Suppressor macrophage (primary cell): ENCODE data around the gene BBS9.
"Not testable (repeated sequence)": the region's sequence is repeated elsewhere in the genome, so short reads cannot be mapped to it uniquely, and the experiment has no call there.

Experiments used
- DNase-seq, 4 experiments: peaks; one replicate each; pipeline ENCODE4 v3.0.0-alpha.2; 2020 to 2022

The BBS9 gene

DNA sequence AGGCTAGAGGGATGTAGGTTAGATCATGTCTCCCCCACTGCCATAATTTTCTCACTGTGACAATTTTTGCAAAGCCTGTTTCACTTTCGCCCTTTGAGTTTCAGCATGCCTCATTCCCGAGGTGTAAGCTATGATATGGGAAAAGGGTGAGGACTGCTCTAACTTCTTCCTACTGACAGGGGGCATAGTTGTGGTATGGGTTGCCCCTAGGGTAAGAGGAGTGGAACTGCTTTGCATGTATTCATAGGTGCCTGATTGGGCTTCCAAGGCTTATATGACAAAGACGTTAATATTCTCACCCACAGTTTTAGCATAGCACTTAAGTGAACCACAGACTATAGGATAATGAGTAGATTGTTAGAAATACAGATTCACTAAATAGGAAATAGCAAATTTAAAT, 148.7 kb downstream of the BBS9 start:
- DNase-seq: no peak

DNA sequence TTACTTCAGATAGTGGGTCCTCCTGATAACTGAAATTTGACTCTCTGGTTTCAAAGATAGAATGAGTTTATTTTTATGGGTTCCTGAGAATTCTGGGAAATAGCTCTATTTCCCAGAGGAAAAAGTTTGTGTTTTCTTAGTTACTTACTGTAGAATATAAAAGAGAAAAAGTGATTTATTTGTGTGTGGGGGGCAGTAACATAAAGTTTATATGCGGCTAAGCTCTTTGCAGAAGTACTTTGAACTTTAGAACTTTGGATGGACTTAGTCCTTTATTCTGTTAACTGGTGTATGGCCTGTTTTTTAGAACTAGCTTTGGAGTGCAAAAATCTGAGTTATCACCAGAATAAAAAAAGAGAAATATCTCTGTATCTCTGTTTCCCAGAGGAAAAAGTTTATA, 157.1 kb downstream of the BBS9 start:
- DNase-seq: no peak

DNA sequence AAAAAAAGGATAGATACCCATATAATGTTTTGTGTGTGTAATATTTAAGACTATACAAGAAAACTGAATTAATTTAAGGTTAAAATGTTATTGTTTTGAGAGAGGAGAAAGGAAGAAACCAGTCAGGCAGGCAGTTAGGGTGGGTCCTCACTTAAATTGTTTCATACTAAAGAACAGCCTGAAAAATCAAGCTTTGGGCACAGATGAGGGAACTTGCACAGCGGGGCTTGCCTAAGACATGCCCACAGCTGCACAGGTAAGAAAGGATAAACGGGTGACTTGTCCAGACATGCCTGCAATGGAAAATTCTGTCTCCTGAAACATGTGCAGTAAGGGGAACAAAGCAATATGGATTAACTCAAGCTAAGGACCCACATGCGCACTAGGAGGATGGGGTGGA, 158.4 kb downstream of the BBS9 start:
- no peak for DNase-seq

DNA sequence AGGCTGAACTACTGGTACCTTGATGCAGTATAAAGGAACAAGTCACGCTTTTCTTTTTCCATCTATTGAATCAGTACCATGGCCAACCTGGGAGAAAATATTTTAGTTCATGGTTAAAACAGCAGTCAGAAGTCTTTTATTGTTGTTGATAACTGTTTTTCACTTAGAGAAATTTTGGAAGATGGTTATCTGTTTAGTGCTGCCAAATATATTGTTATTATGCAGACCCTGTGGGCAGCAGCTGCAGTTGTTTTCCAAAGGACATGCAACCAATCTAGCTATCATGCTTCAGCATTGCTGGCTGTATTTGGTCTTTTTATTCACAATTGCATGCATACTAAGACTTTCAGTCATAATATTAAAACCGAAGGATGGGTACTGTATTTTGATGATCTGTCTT, 169.5 kb downstream of the BBS9 start:
- DNase-seq: no peak

DNA sequence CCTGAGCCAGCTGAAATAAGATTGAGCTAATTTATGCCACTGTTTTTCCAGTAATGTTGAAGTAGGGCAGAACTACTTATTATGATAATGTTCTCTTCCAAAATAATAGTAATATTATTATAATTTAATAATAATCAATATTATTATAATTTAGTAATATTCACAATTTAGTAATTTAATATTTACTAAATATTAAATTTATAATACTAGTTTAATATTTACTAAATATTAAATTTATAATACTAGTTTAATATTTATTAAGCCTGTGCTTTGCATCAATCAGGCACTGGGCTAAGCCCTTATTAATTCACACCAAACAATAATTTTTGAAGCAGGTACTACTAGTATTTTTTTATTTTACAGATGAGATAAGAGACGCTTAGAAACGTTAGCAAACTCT, 170.1 kb downstream of the BBS9 start:
- no peak for DNase-seq

DNA sequence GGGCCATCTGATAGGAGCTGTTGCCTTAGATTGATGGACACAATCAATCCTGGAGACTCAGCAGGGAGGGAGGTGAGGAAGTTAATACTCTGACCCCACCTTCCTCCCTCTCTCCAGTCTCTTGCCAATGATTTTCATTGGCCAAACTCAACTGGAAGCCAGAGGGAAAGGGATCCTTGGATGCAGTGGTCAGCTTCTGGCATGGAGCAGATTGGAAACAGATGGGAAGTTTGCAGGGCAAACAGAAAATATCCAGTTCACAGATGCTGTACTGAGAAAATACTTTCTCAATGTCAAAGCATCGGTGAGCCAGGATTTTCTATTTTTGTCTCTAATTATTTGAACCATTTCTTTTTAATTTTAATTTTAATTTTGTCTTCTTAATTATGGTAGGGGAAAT, 170.8 kb downstream of the BBS9 start:
- DNase-seq: no peak

DNA sequence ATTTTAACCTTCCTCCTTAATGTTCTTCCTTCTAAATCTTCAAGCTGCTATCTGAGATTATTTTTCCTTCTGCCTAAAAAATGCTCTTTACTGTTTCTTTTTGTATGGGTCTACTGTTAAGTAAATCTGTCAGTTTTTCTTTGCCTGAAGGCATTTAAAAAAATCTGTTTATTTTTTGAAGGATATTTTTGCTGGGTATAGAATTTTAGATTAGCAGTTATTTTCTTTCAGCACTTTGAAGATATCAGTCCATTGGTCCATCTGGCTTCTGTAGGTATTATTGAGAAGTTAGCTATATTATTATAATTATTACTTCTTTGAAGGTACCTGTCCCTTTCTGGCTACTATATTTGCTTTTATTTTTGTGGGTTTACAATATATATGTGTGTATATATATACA, 171.4 kb downstream of the BBS9 start:
- no peak for DNase-seq

DNA sequence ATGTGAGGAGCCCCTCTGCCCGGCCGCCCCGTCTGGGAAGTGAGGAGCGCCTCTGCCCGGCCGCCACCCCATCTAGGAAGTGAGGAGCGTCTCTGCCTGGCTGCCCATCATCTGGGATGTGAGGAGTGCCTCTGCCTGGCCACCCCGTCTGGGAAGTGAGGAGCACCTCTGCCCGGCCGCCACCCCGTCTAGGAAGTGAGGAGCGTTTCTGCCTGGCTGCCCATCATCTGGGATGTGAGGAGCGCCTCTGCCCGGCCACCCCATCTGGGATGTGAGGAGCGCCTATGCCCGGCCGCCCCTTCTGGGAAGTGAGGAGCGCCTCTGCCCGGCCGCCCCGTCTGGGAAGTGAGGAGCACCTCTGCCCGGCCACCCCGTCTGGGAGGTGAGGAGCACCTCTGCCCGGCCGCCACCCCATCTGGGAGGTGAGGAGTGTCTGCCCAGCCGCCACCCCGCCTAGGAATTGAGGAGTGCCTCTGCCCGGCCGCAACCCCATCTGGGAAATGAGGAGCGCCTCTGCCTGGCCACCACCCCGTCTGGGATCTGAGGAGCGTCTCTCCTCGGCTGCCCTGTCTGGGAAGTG, 174.7 kb downstream of the BBS9 start:
- DNase-seq: not testable (repeated sequence)

DNA sequence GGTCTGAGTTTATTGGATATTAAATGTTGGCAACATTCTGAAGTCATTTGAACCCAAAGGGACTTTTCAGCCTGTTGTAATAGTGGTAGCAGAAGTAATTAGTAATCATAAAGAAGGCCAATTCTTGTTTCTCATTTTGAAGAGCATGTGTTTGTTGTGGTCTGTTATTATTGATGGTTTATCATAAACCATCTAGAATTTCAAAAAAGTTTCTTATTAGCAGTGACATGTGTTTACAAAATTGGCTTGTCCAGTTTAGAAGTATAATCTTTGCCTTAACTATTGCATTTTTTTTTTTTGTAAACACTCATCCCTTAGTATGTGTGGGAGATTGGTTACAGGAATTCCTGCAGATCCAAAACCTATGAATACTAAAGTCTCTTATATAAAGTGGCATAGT, 177.8 kb downstream of the BBS9 start:
- DNase-seq: no peak

DNA sequence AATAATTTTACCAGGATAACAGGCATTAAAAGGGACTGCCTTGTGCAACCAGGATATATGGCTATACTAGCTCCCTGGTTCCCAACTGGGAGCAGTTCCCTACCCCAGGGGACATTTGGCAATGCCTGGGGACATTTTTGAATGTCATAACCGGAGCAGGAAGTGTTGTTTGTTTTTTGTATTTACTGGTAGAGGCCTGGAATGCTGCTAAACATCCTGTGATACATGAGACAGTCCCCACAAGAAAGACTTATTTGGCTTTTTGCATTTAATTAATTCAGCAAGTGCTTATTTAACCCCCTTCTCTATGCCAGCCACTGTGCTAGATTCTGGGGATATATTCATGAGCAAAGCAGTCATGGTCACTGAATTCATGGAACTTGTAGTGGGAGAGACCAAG, 181.2 kb downstream of the BBS9 start:
- DNase-seq: no peak

DNA sequence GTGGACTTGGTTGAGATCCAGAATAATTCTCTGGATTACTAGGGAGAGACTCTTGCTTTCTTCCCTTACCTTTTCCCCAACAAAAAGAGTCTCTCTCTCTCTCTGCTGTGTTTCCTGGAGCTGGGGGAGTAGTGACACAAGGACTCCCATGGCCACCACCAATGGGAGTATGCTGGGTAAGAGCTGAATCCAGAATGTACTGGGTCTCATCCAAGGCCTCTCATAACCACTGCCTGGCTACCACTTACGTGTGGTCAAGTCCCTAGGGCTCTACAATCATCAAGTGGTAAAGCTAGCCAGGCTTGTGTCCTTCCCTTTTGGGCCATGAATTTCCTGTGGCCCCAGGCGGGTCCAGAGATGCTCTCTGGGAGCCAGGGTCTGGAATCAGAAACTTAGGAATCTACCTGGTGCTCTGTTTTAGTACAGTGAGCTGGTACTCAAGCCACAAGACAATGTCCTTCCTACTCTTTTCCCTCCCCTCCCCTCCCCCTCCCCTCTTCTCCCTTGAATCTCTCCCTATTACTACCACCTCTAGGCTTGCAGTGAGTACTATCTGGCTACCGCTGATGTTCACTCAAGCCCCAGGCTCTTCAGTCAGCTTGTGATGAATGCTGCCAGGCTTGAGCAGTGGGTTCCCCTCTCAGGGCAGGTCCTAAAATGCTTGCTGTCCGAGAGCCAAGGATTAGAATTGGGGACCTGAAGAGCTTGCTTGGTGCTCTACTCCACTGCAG, 196.6 kb downstream of the BBS9 start:
- no peak for DNase-seq

DNA sequence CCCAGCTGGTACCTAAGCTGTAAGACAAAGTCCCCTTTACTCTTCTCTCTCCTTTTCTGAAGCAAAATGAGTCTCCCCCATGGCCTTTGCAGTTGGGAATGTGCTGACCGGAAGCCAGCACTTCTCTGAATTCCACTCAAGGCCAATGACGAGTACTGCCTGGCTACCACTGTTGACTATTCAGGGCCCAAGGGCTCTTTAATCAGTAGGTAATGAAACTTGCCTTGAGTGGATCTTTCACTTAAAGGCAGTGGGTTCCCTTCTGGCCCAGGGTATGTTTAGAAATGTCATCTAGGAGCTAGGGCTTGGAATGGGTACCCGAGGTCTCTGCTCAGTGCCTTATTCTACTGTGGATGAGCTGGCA, 197.1 kb downstream of the BBS9 start:
- no peak for DNase-seq

DNA sequence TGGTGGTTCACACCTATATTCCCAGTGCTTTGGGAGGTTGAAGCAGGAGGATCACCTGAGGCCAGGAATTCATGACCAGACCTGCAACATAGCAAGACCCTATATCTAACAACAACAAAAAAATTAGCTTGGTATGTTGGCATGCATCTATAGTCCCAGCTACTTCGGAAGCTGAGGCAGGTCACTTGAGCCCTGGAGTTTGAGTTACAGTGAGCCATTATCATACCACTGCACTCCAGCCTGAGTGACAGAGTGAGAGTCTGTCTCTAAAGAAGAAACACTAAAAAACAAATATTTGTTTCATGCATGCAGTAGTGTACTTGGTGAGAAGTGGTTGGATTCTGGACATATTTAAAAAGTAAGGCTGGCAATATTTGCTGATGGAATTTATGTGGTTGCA, 198.1 kb downstream of the BBS9 start:
- no peak for DNase-seq

DNA sequence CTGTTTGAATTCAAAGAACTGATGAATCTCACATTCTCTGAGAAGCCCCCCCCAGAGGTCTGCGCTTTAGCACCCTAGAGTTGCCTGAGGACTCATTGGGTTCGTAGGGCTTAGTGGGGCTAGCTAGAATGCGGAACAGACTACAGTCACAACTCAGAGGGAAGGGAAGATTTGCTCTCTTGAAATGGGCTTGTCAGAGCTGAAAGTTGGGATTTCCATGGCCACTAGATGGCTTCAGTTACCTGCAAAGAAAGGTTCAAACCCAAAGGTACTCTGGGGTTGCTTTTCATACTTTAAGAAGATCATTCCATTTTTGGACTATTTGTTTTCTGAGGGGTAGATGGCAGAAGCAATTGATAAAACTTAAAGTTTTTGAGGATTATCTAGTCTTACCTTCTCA, 205.0 kb downstream of the BBS9 start:
- no peak for DNase-seq

DNA sequence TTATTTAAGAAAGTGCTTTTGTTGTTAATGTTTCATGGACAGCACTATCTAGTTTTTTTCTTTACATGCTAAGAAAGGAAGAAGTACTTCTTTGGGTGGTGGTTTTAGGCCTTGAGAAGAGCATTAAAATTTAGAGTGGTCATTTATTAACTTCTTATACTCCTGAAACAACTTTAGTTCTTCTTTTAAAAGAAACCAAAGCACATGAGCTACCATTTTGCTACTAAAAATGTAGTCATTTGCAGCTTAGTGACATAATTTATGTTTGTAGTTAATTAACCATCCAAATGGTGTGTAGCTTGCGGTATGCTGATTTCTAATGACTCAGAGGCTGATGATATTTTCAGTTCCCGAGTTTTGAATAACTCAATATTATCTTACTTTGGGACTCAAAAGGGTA, 207.5 kb downstream of the BBS9 start:
- no peak for DNase-seq

DNA sequence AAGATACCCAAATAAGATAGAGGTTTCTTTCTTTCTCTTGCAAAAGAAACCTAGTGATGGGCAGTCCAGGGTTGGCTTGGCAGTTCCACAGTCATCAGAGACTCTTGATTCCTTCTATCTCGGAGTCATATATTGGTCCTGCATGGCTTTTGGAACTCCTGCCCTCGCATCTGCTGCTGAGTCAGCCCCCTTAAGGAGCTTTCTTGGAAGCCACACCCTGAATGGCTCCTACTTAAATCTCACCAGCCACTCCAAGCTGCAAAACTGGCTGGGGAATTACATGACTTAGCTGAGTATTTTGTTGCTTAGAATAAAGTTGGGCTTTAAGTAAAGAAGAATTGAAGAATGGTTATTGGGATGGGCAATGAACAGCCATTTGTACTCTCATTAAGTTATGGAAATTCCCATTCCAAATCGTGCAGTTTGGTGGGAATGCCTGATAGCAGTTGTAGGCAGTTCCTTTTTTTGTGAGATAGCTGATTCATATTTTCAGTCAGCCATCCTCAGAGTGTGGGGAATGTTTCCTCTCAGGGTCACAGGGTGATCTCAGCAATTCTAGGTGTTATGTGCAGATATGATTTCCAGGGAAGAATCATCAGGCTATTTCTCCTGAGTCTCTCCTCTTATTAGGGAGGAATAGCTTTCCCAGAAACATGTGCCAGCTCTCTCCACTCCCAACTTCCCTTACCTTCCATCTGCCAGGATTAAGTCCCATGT, 209.9 kb downstream of the BBS9 start:
- DNase-seq: no peak

DNA sequence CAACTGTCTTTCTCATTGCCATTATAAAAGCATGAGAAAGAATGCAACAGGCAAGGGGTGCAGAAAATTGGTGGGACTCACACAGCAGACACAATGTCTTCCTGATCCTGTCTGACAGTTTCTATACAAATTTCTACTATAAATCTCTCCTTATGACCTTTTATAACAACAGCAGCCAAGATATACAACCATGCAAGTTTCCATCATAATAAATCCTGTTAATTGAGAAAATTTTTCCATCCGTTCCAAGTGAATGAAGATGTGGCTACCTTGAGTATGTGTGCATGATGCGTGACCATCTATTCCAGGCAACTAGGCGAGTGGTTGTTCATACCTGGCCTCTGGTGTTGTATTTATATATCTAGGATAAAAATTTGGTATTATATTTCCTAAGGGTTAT, 216.7 kb downstream of the BBS9 start:
- DNase-seq: no peak

DNA sequence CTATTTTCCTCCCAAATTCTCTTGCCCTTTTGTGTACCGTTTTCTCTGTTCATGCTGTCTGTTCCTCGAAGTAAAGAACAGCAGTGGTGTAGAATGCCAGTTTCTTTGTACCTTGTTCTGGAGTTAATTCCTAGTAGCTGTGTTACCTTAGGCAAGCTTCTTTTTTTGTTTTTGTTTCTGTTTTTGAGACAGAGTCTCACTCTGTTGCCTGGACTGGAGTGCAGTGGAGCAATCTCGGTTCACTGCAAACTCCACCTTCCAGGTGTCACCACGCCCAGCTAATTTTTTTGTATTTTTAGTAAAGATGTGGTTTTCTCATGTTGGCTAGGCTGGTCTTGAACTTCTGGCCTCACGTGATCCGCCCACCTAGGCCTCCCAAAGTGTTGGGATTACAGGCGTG, 221.2 kb downstream of the BBS9 start:
- DNase-seq: no peak

DNA sequence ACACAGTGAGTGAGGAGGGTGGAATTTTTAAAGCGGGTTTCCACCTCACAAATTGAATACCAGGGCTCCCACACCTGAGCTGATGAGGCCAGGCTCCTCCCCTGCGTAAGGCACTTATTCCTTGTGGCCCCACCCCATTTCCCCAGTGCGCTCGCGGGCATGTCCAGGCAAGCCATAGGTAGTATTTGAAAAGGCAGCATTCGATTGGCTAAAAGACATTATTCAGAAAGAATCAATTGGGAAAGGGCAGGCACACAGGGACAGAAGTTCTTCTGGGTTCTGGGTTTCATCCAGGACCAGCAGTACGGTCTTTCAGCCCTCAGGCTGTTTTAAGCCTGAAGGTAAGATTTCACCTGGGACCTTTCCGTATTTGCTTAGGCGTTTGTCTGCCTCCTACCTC, 222.3 kb downstream of the BBS9 start:
- DNase-seq: no peak

DNA sequence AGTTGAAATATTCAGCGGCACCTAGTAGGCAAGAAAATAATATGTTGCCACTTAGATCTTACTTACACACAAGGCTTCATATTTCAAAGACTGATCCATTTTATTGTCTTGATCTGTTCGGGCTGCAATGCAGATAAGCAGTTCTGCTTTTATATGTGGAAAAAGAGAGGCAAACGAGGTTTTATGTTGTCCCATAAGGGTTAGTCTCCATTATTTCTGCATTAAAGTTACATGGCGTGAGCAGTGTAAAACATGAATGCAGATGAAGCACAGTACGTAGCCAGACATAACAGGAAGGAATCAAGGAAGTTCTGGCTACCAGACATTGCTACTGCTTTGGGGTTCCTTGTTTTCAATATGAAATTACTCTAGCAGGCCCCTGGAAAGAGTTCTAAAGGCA, 224.8 kb downstream of the BBS9 start:
- peak in 1 of 4 experiments; percentile 2 for DNase-seq

DNA sequence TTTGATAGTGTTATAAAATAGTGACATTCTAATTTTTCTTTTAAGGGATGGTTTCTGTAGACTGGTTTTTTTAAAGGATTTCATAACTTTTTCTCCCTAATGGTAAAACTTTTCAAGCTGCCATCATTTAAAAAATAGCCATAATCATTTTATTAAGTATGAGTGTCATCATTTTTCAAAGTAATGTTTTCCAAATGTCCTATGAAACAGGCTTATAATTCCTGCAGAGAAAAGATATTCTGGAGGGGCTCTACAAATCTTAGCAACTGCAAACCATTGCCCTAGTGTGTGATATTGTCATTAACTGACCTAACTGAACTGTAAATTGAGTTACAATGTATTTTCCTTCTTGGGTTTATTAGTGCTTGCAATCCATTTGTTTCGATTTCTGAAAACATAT, 226.0 kb downstream of the BBS9 start:
- DNase-seq: no peak

DNA sequence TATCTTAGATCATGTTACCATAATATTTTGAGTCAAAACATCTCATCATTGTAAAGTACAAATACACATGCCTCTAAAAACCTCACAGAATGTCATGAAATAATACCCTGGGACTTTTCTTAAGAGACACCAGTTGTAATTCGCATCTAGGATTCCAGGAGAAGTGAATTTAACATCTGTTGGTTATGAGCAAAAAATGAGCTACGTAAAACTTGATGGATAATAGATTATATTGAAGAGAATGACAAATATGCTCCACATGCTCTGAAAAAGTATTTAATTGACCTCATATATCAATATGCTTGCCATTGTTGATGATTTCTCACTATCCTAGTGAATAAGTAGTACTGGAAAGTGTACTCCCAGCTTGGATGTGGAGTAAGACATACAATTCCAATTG, 227.0 kb downstream of the BBS9 start:
- no peak for DNase-seq

DNA sequence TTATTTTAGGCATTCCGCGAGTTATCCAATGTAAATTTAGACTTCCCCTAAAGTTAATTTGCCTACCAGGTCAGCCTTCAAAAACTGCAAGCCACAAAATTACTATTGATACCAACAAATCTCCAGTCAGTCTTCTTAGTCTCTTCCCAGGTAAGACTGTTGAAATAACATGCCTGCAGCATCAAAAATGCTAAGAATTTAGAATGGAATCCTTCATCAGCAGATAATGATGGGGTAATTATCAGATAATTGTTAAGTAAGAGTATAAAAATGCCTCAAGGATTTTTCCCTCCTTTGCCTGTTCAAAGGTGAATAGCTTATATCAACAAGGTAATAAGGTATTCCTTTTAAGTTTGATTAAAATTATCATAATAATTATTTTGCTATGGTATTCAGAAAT, 228.5 kb downstream of the BBS9 start:
- no peak for DNase-seq

DNA sequence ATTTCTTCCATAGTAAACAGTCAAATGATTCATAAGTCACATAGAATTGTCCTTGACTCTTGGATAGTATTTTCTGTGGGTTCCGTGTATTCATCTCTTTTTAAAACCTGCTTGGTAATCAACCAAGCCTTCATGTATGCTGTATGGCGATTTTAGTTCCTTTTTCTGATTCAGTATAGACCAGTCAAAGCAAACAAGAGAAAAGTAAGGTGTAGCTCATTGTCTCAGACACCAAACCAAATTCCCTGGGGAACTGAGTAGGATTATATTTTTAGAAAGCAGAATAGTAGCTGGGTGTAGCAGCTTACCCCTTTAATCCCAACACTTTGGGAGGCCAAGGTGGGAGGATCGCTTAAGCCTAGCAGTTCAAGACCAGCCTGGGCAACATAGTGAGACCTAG, 240.5 kb downstream of the BBS9 start:
- DNase-seq: no peak
